ENCODE data around the gene MRPL4. TPM values are rescaled to one million over a fixed set of nuclear protein-coding genes. Genes with fewer than 3 reads are reported as not detected.

MRPL4 gene
- total and polyA plus RNA-seq, 2 of the 13 experiments (the other 11 are each of a cell fraction or from before 2014, with no cell fraction given), result 40.6 to 42.5 TPM

DNA sequence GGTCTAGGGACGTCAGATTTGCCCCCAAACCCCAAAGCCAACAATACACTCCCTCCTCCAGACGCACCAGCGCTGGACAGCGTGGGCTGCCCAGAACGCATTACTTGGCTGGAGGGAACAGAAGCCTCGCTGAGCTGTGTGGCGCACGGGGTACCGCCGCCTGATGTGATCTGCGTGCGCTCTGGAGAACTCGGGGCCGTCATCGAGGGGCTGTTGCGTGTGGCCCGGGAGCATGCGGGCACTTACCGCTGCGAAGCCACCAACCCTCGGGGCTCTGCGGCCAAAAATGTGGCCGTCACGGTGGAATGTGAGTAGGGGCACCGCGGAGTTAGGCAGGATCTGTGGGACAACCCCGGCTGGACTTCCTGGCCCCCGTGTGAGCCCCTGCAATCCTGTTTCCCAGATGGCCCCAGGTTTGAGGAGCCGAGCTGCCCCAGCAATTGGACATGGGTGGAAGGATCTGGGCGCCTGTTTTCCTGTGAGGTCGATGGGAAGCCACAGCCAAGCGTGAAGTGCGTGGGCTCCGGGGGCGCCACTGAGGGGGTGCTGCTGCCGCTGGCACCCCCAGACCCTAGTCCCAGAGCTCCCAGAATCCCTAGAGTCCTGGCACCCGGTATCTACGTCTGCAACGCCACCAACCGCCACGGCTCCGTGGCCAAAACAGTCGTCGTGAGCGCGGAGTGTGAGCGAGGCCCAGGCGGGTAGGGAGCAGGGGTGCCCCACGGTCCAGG, 41.8 kb downstream of the MRPL4 start:
- no peak overlapping the region for H3K9ac ChIP-seq (ENCODE audit: insufficient read depth, low read depth, low read length)
- FAIRE-seq (no peak), ATAC-seq (no peak), DNase-seq (ENCODE audit: low spot score) (no peak)
- peaks cover 49% of the 10 kb centered on the region for H3K4me1 ChIP-seq (ENCODE audit: insufficient read depth, low read length)
- 96% methylated on average over 14 of the region's 49 CpGs for WGBS (ENCODE audit: low lambda C conversion rate)
- H3K27me3 ChIP-seq (ENCODE audit: control insufficient read depth in 1 of 2, insufficient read depth in 2 of 2, low read length in 2 of 2), result peaks cover 0 to 20% of the 10 kb centered on the region in 2 experiments; a peak in 3 of 5 replicates
- ChIA-PET POLR2A (no interaction called here), CTCF (ENCODE audit: low intra/inter-chr PET ratio, low total read pairs) (no interaction called here)
- no peak overlapping the region for H2AFZ ChIP-seq (ENCODE audit: low read length)
- no peak overlapping the region for H3K4me2 ChIP-seq (ENCODE audit: low read depth, low read length)
- no peak for TF ChIP-seq MIER2 (CRISPR knock-in tag; IDR thresholded peaks at IDR 0.05)
- H3K9me3 ChIP-seq (ENCODE audit: low read length), result no peaks in the 10 kb centered on the region
- H3K79me2 ChIP-seq (ENCODE audit: insufficient read depth, low read length), result no peaks in the 10 kb centered on the region
- intact Hi-C loops (cut with micrococcal nuclease; ENCODE audit: unreplicated experiment) (loop anchor here (2.0 kb wide), 1 partner anchor 39 kb away; the partner anchor contains the start of gene RAVER1), in situ Hi-C loops (cut with HindIII; ENCODE audit: extremely low pct_ligation_motif_present, low pct_unique_long_range_greater_than_20kb) (no loop called here)
- BruUV-seq (replicated peaks), result no TSS peak
- H3K27ac ChIP-seq (ENCODE audit: extremely low read length, insufficient read depth, low read length), result no peak overlapping the region
- no peaks in the 10 kb centered on the region for H4K20me1 ChIP-seq (ENCODE audit: insufficient read depth, low read length)
- H3K4me3 ChIP-seq (replicated peaks in 1 of 3; ENCODE audit: insufficient read depth in 1 of 3, low read depth in 2 of 3, low read length in 3 of 3), result no peak overlapping the region
- no peaks in the 10 kb centered on the region for H3K36me3 ChIP-seq (replicated peaks in 1 of 2; ENCODE audit: control insufficient read depth in 1 of 2, insufficient read depth in 2 of 2, low read length in 2 of 2)

GRCh38 chr19:10294368-10294697, 42.3 kb downstream of the MRPL4 start:
- DNase-seq (ENCODE audit: low spot score), result no peak

More at GRCh38 chr19:10294368-10294697, 42.3 kb downstream of the MRPL4 start:
- Histone ChIP-seq H3K4me3 (replicated peaks in 1 of 3; ENCODE audit: insufficient read depth in 1 of 3, low read depth in 2 of 3, low read length in 3 of 3) (no peak overlapping the region), H3K9me3 (ENCODE audit: low read length) (no peaks in the 10 kb centered on the region), H4K20me1 (ENCODE audit: insufficient read depth, low read length) (no peaks in the 10 kb centered on the region), H3K4me2 (ENCODE audit: low read depth, low read length) (no peak overlapping the region), H3K27me3 (ENCODE audit: control insufficient read depth in 1 of 2, insufficient read depth in 2 of 2, low read length in 2 of 2) (peaks cover 0 to 20% of the 10 kb centered on the region in 2 experiments; a peak in 3 of 5 replicates), H3K36me3 (replicated peaks in 1 of 2; ENCODE audit: control insufficient read depth in 1 of 2, insufficient read depth in 2 of 2, low read length in 2 of 2) (no peaks in the 10 kb centered on the region), H3K27ac (ENCODE audit: extremely low read length, insufficient read depth, low read length) (no peak overlapping the region), H3K9ac (ENCODE audit: insufficient read depth, low read depth, low read length) (no peak overlapping the region), H2AFZ (ENCODE audit: low read length) (no peak overlapping the region), H3K4me1 (ENCODE audit: insufficient read depth, low read length) (peaks cover 47% of the 10 kb centered on the region), H3K79me2 (ENCODE audit: insufficient read depth, low read length) (no peaks in the 10 kb centered on the region)
- BruUV-seq (replicated peaks), result no TSS peak
- CTCF ChIA-PET (ENCODE audit: low intra/inter-chr PET ratio, low total read pairs), result no interaction called here
- in situ Hi-C loops (cut with HindIII; ENCODE audit: extremely low pct_ligation_motif_present, low pct_unique_long_range_greater_than_20kb), result no loop called here
- no peak for FAIRE-seq
- intact Hi-C loops (cut with micrococcal nuclease; ENCODE audit: unreplicated experiment), result no loop called here
- POLR2A ChIA-PET, result no interaction called here
- WGBS (ENCODE audit: low lambda C conversion rate), result 96% methylated on average over 7 of the region's 25 CpGs
- TF ChIP-seq ETV5 (CRISPR knock-in tag; IDR thresholded peaks at IDR 0.05; ENCODE audit: borderline replicate concordance) (no peak), ZNF768 (CRISPR knock-in tag; IDR thresholded peaks at IDR 0.05) (peak; percentile 14; the same call in 1 of the 2 replicates)
- no peak for ATAC-seq

Data from HepG2 (cell line).